Measurements from ENCODE around the gene MIB2.

- TF ChIP-seq EZH2 (IDR thresholded peaks at IDR 0.05; ENCODE audit: borderline replicate concordance, insufficient read depth, low read depth, low read length, poor library complexity, severe bottlenecking) (no peak), CTCF (IDR thresholded peaks at IDR 0.05) (no peak)
Observed at GRCh38 chr1:1628754-1629429, 13.6 kb downstream of the MIB2 start.

Data from B cell (primary cell).